GM12878 (cell line): ENCODE results near the gene SHANK3. TPM values are rescaled to one million over a fixed set of nuclear protein-coding genes. Genes with fewer than 3 reads are reported as not detected.

ENCODE experiments used
- FOXK2 ChIP-seq: fragments of 450-650 bp; IDR thresholded peaks from 2 replicates; pipeline ENCODE4 v1.6.1; 2017; ENCODE audit warnings: mild to moderate bottlenecking, moderate library complexity
- IKZF1 ChIP-seq: fragments of 450-650 bp; conservative IDR thresholded peaks from 2 replicates; pipeline ENCODE4 v1.6.1; 2017; ENCODE audit warnings: antibody characterized with exemption, mild to moderate bottlenecking
- IRF3 ChIP-seq: fragments of 450-650 bp; IDR thresholded peaks from 2 replicates; pipeline ENCODE4 v1.6.1; 2014; ENCODE audit warnings: mild to moderate bottlenecking
- KAT2A ChIP-seq: conservative IDR thresholded peaks from 2 replicates; pipeline ENCODE4 v1.6.1; 2011; ENCODE audit warnings: low read depth, low read length; ENCODE audit not compliant: control insufficient read depth
- MLLT1 ChIP-seq: fragments of 450-650 bp; IDR thresholded peaks from 2 replicates; pipeline ENCODE4 v1.6.1; 2016; ENCODE audit warnings: mild to moderate bottlenecking
- MTA2 ChIP-seq: fragments of 450-650 bp; IDR thresholded peaks from 2 replicates; pipeline ENCODE4 v1.6.1; 2016; ENCODE audit warnings: low read depth, mild to moderate bottlenecking, moderate library complexity
- NFXL1 ChIP-seq: fragments of 450-650 bp; IDR thresholded peaks from 2 replicates; pipeline ENCODE4 v1.6.1; 2017; ENCODE audit warnings: antibody characterized with exemption, mild to moderate bottlenecking, borderline replicate concordance
- NR2F1 ChIP-seq: fragments of 450-650 bp; conservative IDR thresholded peaks from 2 replicates; pipeline ENCODE4 v1.6.1; 2017; ENCODE audit warnings: mild to moderate bottlenecking
- PBX3 ChIP-seq: IDR thresholded peaks from 2 replicates; pipeline ENCODE4 v1.6.1; 2011; ENCODE audit warnings: mild to moderate bottlenecking, low read depth, low read length, moderate library complexity; ENCODE audit not compliant: insufficient replicate concordance
- RELB ChIP-seq: fragments of 450-650 bp; IDR thresholded peaks from 2 replicates; pipeline ENCODE4 v1.6.1; 2017; ENCODE audit warnings: low read depth, mild to moderate bottlenecking, moderate library complexity
- REST ChIP-seq: IDR thresholded peaks from 2 replicates; pipeline ENCODE4 v1.6.1; 2012; ENCODE audit warnings: mild to moderate bottlenecking, low read depth, low read length
- SREBF1 ChIP-seq: IDR thresholded peaks from 2 replicates; pipeline ENCODE4 v1.6.1; 2012; ENCODE audit warnings: mild to moderate bottlenecking, low read length
- TARDBP ChIP-seq: IDR thresholded peaks from 2 replicates; pipeline ENCODE4 v1.6.1; 2016; ENCODE audit warnings: borderline replicate concordance
- ZNF592 ChIP-seq: fragments of 450-650 bp; IDR thresholded peaks from 2 replicates; pipeline ENCODE4 v1.6.1; 2017; ENCODE audit warnings: mild to moderate bottlenecking, moderate library complexity
- ZZZ3 ChIP-seq: IDR thresholded peaks from 2 replicates; pipeline ENCODE4 v1.6.1; 2011; ENCODE audit warnings: low read depth; ENCODE audit not compliant: control insufficient read depth, insufficient read length
- polyA plus RNA-seq, 11 experiments: library from polyadenylated mRNA; depleted of rRNA in 4 of 11; unstranded in 6 of 11; stranded (reverse) in 5 of 11; fragments of >200 nt; fragmentation: Nextera tagmentation in 4 of 11; fragmentation: Illumina TruSeq in 1 of 11; extraction: Ambion mirVana in 4 of 11; extraction: Trizol in 1 of 11; gene quantifications; 1 replicate in 1 of 11; 2 replicates in 10 of 11; pipeline versions ENCODE4 v1.2.1 to v1.2.3, GENCODE V29; 2011 to 2016; ENCODE audit warnings: inconsistent platforms in 2 of 11, missing spikeins in 2 of 11, low read depth in 1 of 11
- total RNA-seq, 4 experiments: library from RNA; depleted of rRNA in 3 of 4; stranded (reverse); fragments of >200 nt in 3 of 4; fragmentation: Illumina TruSeq in 1 of 4; extraction: Trizol in 1 of 4; gene quantifications; 2 replicates each; pipeline versions ENCODE4 v1.2.1 to v1.2.3, GENCODE V29; 2013 to 2021

SHANK3 gene
- total and polyA plus RNA-seq, 10 of the 15 experiments (the other 5 are each of a cell fraction or from before 2014, with no cell fraction given) = under 0.01 to 0.10 (median 0.05) TPM; not detected in 6

GRCh38 chr22:50627642-50628542 is 44.7 kb upstream of the SHANK3 start, which contains the start of gene ARSA (continued):
- TF ChIP-seq REST (no peak), PBX3 (no peak), ZZZ3 (no peak), ZNF592 (no peak), MTA2 (no peak), TARDBP (no peak), RELB (no peak), MLLT1 (no peak), NR2F1 (peak; percentile 88), IRF3 (no peak), NFXL1 (no peak), FOXK2 (no peak), IKZF1 (0 out of 2 replicates have a peak, but pooled peaks have one; percentile 13), KAT2A (no peak), SREBF1 (no peak)
